22Rv1 (cell line): ENCODE measurements around the gene GDF7.

ENCODE experiments used
- CTCF ChIP-seq: fragments of 450-650 bp; IDR thresholded peaks from 2 replicates; pipeline ENCODE4 v1.5.1; 2017; ENCODE audit warnings: mild to moderate bottlenecking
- ZFX ChIP-seq: fragments of 450-650 bp; IDR thresholded peaks from 2 replicates; pipeline ENCODE4 v1.6.1; 2017; ENCODE audit warnings: antibody characterized with exemption, borderline replicate concordance

GRCh38 chr2:20668451-20668850 lies 1.5 kb downstream of the GDF7 start:
- TF ChIP-seq CTCF, result no peak
- TF ChIP-seq ZFX, result no peak
